OCI-LY1 (cell line): Measurements from ENCODE around the gene CCDC73.

Experiments used
- EZH2 ChIP-seq: fragments of 200-600 bp; sonication (generic), shearing (Covaris generic); IDR thresholded peaks from 2 replicates; pipeline ENCODE4 v1.8.0; 2017; ENCODE audit warnings: borderline replicate concordance, mixed run types, mild to moderate bottlenecking, antibody characterized with exemption, low read length, moderate library complexity, mixed read lengths
- TF ChIP-seq, protein P1 (sequence below): fragments of 200-600 bp; sonication (generic), shearing (Covaris generic); IDR thresholded peaks from 2 replicates; pipeline ENCODE4 v1.5.1; 2017; ENCODE audit warnings: mild to moderate bottlenecking, antibody characterized with exemption, low read length, moderate library complexity, mixed read lengths

DNA sequence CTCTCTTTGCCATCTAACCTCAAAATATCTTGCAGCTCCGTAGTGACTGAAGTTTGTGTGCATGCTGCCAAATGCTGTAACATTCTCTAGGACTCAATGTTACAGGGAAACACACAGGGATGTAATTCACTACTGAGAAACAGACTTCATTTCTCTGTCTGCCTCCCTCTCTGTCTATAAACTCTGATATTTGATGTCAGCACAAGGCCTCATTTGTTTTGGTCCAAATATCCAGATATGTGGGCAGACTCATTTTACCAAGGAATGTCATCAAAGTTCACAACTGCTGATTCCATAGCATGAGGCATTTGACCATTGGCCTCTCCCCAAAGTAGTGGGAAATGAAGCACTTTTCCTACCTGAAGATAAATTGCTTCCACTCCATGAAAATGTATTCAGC lies 32.8 kb upstream of the CCDC73 start:
- TF ChIP-seq, protein P1, sequence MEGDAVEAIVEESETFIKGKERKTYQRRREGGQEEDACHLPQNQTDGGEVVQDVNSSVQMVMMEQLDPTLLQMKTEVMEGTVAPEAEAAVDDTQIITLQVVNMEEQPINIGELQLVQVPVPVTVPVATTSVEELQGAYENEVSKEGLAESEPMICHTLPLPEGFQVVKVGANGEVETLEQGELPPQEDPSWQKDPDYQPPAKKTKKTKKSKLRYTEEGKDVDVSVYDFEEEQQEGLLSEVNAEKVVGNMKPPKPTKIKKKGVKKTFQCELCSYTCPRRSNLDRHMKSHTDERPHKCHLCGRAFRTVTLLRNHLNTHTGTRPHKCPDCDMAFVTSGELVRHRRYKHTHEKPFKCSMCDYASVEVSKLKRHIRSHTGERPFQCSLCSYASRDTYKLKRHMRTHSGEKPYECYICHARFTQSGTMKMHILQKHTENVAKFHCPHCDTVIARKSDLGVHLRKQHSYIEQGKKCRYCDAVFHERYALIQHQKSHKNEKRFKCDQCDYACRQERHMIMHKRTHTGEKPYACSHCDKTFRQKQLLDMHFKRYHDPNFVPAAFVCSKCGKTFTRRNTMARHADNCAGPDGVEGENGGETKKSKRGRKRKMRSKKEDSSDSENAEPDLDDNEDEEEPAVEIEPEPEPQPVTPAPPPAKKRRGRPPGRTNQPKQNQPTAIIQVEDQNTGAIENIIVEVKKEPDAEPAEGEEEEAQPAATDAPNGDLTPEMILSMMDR: no peak
- TF ChIP-seq EZH2: no peak
